Erythroblast (primary cell): ENCODE measurements around the gene MPIG6B.

Experiments
- GATA1 ChIP-seq: IDR thresholded peaks from 2 replicates; pipeline ENCODE4 v1.6.1; 2011; ENCODE audit warnings: low read depth, mild to moderate bottlenecking, control low read depth, low read length, moderate library complexity
- POLR2A ChIP-seq: IDR thresholded peaks from 2 replicates; pipeline ENCODE4 v1.6.1; 2011; ENCODE audit warnings: mild to moderate bottlenecking, low read length

DNA sequence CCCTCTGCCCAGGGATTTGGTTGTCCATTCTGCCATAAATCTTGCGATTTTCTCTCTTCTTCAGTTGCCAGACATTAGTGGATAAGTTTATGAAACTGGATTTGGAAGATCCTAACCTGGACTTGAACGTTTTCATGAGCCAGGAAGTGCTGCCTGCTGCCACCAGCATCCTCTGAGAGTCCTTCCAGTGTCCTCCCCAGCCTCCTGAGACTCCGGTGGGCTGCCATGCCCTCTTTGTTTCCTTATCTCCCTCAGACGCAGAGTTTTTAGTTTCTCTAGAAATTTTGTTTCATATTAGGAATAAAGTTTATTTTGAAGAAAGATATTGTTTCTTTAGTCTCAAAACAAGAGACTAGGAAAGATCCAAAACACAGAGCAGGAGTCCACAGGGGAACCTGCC lies 39.2 kb downstream of the MPIG6B start, which contains the start of gene SAPCD1:
- TF ChIP-seq POLR2A = no peak
- TF ChIP-seq GATA1 = no peak
